GM18867 (cell line): Measurements from ENCODE around the gene KCNQ4.

ENCODE experiments used
- ATAC-seq: cut with Tn5 transposase; IDR thresholded peaks from one replicate; pipeline ENCODE4 v1.9.1; 2021; ENCODE audit warnings: mild to moderate bottlenecking, moderate library complexity; ENCODE audit not compliant: unreplicated experiment

Gene KCNQ4

DNA sequence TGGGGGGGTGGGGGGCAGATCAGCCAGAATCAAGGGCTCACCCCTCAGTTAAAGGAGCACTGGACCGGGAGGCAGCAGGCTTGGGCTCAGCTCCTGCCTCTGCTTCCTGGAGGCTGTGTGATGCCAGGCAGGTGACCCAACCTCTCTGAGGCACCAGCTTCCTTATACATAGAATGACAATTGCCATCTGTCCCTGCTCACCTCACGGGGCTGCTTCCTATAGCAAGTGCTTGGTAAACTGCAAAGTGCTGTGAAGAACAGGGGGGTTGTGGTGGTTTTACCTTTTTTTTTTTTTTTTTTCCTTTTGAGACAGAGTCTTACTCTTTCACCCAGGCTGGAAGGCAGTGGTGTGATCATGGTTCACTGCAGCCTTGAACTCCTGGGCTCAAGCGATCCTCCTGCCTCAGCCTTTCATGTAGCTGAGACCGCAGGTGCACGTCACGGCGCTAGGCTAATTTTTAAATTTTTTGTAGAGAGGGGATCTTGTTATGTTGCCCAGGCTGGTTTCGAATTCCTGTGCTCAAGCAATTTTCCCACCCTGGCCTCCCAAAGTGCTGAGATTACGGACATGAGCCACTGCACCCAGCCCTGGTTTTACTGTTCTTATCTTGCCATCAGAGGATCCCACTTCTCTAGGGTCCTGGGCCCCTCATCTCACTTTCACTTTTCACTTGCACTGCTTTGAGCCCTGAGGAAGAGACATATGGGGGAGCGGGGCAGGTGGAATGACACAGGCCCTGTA, 11.6 kb downstream of the KCNQ4 start:
- ATAC-seq = no peak

DNA sequence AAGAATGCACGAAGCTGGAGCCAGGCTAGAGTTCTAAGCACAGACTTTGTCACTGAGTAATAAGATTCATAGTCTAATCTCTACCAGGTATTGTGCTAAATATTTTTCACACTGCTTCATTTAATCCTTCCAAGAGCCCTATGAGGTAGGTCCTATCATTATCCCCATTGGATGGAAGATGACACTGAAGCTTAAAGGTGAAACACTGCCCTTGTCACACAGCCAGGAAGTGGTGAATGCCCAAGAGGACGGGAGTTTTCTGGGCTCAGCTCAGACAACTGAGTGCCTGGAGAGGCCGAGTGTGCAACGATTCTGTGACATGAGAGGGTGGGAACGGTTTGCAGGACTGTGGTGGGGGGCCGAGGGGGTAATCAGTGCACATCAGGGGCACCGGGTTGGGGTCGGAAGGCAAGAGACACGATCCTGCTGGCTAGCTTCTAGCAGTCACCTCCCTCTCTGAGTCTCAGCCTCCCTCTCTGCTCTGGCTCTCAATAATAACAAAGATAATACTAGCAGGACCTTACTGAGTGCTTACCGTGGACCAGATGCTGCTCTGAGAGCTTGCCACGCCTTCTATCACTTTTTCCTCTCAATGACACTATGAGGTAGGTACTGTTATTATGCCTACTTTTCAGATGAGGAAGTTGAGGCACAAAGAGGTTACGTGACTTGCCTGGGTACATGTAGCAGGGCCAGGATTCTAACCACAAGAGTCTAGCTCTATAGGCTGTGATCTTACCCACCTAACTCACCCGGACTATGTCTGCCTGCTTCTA, 12.4 kb downstream of the KCNQ4 start:
- no peak for ATAC-seq

DNA sequence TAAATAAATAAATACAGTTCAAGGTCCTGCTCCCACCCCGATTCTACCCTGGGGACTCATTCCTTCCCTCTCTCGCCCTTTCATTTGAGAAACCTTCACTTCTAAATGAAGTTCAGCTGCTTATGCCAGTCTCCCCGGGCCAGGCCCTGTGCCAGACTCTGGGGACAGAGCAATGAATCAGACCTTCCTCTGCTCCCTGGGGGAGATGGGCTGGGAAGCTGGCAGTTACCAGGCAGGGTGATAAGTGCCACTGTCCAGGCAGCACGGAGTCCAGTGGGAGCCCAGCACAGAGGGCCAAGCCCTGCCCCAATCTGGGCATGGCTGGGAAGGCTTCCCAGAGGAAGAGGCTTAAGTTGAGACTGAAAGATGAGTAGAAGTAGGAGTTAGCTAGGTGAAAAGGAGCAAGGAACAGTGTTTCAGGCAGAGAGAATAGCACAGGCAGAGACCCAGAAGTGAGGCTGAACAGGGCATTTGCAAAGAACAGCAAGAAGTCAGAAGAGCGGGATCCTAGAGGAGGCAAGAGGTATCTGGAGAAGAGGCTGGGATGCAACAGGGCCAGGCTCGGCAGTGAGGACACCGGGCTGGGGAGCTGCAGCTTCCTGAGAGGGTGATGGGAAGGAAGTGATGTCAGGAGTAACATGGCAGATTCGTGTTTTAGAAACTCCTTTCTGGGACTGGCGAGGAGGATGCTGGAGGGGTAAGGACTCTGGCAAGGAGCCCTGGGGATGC, 13.5 kb downstream of the KCNQ4 start:
- no peak for ATAC-seq

DNA sequence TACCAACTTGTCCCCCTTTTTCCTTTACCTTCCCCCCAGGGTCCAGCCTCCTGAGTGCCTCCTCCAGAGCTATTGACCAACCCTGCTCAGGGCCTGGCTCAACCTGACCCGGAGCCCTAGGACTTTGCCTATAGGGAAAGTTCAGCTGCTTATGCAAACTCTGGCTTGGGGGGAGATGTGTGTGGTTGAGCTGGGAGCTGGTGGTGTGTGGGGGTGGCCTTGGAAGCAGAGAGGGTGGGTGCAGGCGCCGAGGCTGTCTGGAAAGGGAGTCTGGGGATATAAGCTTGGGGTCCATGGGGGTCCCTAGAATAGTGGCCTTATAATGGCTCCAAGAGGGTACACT, 14.1 kb downstream of the KCNQ4 start:
- no peak for ATAC-seq

DNA sequence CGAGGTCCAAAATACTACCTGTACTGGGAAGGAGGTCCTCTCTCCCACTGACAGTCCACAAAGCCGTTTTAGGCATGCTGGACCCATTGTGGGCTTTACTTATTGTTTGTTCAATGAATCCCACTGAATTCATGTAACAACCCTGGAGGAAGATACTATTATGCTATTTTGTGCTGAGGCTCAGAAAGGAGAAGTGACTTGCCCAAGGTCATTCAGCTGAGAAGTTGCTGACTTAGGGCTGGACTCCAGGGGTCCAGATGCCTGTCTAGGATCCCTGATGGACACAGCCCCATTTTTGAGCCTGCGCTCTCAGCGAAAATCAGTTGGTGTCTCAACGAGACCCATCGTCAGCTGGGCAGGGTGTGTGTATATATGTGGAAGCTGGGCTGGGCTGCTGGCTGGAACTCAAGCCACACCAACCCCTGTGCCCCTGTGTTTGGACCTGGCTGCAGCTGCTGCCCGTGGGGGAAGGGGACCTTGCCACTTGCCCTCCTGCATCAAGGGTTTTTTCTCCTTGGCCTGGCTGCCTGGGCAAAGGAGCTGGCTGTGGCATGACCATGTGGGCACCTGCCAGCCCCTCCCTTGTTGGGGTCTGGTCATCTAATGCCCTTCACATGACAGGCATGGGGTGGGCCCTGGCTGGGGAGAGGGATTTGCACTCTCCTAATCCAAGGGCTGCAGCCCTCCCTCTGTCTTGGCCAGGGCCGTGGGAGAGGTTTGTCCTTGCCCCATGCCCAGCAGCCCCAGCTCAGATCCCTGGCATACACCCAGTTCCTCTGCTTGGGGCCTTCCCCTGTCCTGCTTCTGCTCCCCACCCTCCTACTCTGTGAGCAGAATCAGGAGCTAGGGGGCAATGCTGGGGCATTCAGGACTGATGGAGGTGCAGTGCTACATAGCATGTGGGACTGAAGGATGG, 15.0 kb downstream of the KCNQ4 start:
- ATAC-seq = no peak

DNA sequence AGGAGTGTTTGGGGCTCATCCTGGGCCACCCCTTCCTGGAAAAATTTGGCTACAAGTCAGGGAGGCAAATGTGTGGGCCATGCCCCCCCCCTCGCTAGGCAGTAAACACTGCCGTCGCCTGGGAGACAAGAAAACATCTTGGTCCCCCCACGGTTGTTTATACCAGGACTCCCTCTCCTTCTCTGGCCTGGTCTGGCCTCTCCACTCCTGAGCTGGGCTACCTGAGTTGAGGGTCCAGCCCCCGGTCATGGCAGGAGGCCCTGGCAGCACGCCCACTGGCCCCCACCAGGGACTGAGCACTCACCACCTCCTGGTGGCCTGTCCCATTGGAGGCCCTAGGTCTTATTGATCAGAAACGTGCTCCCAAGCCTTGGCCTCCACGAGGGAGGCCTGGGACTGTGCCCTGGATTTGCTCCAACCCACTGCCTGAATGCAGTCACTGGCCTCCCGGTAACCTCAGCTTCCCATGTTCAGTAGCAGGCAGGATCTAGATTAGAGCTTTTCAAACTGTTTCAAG, 15.8 kb downstream of the KCNQ4 start:
- no peak for ATAC-seq

DNA sequence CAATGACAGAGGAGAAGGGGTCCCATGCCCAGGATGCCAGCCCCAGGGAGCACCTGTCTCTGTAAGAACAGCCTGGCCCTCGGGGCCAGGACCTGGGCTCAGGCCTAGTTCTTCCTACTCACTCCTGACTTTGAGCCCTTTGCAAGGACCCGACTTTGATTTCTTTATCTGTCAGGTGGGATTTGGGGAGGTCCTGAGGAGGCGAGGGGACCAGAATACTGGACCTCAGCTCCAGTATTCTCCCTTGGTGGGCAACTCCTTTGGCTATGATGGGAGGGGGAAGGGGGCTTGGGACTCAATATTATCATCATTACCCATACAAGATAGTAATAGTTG, 18.1 kb downstream of the KCNQ4 start:
- no peak for ATAC-seq

DNA sequence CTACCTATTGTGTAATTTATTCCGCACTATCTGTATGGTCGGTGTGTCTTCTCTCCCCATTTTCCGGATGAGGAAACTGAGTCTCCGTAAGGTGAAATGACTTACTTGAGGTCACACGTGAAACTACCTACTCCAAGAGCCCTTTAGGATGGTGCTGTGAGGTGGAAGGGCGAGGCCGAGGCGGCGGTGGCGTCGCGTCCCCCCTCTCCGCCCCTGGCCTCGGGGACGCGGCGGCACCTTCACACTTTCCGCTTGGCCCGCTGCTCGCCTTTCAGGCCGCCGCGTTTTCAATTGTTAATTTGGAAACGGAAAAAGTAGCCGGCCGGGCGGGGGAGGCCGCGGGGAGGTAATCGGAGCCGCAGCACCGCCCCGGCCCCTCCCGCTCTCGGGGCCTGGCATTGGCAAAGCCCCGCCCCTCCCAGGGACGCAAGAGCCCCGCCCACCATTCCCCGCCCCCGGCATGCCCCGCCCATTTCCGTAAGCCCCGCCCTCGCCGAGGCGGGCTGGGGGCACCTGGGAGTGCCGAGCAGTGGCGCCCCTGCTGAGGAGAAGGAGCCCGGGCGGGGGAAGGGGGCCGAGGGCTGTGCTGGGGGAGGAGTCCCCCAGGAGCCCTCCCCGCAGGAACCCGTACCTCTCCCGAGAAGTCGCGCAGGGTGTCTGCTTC, 18.6 kb downstream of the KCNQ4 start:
- peak; percentile 62 for ATAC-seq

DNA sequence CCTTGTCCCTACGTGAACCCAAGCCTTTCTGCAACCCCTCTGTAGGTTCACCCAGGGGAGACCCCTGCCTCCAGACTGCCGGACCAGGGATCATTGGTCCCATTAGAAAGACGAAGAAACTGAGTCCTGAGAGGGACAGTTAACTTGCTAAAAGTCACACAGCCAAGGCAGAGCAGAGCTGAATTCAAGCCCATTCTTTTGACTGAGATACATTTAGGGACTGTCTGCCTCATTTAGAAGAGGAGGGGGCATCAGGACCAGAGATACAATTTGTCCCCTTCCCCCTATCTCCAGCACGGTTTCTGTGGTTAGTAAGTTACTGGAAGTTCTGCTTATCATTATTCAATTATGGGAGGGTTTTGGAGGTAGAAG, 19.1 kb downstream of the KCNQ4 start:
- no peak for ATAC-seq

DNA sequence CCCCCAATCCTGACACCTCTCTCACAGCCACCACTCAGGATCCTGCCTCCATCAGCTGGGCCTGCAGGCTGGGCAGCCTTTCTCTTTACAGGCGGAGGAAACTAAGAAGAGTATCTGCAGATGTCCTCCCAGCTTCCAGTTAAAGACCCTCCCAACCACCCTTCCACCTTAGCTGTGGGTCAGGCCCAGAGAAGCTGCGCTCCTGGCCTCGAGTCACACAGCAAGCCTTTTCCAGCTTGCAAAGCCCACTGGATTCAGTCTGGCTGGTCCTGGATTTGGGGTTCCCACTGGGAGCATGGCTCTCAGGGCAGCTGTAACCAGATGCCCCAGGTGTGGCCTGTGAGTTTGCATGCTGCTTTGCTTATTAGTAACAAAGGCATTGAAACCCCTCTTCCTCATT, 19.9 kb downstream of the KCNQ4 start:
- ATAC-seq = no peak

DNA sequence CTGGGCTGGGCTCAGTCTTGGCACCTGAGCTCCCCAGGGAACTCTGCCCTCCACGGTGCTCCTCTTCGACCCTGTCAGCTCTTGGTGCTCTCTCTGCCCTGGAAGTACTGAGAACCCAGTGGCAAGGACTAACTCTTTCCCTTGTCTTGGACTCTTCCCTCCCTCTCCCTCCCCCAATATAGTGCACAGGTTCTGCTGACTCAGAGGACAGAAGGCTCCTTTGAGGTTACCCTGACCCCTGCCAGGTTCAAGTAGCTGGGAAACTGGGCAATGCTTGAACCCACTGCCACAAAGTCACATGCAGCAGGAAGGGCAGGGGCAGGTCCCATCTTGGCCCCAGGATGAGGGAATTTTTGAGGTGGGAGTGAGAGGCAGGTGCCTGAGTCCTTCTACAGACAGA, 20.3 kb downstream of the KCNQ4 start:
- ATAC-seq = no peak

DNA sequence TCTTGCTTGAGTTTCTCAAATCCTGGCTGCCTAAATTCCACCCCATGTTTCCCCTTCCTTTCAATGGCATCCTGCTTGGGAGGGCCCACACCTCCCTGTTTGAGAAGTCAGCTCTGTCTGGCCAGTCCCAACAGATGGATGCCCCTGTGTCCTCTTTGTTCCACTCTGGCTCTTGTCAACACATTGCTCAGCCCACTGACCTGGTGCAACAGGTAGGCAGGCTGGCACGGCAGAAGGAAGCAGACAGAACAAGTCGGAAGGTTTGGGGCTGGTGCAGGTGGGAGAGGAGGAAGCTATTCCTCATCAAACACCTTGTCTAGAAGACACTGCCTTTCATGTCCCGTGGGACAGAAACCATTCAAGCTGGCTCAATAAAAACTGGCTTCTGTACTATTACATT, 22.7 kb downstream of the KCNQ4 start:
- no peak for ATAC-seq

DNA sequence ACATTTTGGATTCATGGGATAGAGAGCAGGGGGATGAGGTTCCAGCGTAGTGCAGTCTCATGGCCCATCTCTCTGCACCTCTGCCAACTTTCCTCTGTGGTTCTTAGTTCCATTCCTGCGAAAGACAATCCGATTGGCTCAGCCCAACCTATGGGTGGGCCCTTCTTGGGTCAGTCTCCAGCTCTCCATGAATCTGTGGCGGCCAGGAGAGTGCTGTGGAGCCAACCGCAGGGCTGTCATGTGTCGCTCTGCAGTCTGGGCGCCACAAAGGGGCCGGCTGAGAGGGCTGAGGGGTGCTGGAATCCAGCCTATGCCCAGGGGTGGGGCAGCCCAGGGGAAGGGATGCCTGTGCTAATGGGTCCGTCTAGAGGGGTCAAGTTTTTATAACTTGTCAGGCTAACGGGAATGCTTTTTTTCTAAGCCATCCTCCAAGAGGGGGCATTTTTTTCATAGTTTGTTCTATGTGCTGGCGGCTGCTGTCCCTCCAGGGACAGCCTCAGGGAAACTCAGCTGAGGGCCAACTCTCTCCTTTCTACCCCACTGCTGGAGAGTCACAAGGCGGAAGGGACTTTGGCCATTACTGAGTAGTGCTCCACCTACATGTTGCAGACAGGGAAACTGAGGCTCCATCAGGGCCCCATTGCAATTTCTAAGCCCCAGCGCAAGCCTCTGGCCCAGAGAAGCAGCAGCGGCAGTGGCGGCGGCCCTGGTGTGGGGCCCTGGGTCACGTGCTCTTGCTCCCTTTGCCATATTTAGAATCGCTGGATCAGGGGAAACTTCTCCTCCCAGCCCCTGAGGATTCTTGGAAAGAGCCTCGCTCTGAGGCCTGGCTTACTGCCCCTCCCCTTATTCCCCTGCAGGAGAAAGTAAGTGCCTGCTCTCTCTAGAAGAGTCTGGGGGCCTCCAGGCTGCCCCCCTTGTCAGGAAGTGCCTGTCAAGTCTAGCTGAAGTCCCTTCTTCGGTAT, 23.4 kb downstream of the KCNQ4 start:
- ATAC-seq = no peak

DNA sequence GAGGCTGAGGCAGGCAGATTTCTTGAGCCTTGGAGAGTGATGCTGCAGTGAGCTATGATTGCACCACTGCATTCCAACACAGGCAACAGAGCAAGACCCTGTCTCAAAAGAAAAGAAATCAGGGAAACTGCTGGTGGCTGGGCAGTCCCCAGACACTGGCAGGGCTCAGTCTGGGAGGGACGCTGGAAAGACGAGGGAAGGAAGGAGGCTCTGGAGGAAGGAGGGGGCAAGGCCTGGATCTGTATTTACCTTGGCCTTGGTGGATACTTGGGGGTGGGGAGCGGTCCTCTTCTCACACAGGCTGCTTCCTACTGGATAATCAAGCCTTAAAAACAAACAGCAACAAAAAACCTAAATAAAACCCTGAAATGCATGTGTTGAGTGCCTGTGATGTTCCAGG, 24.4 kb downstream of the KCNQ4 start:
- ATAC-seq = no peak

DNA sequence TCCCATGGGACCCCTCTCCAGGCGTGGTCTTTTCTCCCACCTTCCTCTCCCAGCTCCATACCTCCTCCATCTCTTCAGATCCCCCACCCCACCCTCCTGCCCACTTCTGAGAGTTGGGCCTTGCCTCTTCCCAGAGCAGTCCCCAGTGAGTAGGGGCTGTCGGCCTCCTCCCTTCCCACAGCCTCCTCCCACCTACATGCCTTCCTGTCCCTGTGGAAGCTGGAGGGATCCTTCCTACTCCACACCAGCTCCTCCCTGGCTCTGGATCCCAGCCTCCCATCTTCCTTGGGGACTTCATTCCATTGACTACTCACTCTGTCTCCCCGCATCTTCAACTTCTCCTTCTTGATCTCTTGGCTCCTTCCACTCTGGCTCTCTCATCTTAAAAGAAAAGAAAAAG, 24.9 kb downstream of the KCNQ4 start:
- ATAC-seq = no peak

DNA sequence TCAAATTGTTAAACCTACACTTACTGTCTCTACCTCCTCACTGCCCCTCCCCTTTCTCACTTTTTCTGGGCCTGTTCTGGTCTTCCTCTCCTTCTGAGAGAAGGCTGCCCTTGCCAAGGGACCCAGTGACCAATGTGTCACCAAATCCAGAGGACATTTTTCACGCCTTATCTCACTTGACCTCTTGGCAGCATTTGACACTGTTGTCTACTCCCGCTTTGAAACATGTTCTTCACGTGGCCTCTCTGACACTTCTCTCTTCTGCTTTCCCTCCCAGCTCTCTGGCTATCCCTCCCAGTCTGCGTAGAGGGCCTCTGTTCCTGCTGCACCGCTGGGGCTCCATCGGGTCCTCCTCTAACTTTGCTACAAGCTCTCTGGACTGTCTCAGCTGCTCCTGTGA, 25.3 kb downstream of the KCNQ4 start:
- ATAC-seq = no peak

DNA sequence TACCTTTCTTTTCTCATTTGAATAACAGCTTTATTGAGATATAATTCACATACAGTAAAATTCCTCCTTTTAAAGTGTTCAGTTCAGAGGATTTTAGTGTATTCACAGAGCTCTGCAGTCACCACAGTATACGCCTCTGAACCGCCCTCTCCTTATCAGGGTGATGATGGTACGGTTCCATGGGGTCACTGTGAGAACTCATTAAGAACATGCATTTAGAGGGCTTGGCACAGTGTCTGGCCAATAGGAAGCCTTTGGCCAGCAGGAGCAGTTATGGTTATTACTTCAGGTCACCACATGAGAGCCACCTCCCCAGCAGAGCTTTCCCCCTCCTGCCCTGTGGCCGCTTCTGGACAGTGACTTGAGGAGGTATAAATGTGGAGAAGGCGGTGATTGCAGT, 27.3 kb downstream of the KCNQ4 start:
- ATAC-seq = no peak

DNA sequence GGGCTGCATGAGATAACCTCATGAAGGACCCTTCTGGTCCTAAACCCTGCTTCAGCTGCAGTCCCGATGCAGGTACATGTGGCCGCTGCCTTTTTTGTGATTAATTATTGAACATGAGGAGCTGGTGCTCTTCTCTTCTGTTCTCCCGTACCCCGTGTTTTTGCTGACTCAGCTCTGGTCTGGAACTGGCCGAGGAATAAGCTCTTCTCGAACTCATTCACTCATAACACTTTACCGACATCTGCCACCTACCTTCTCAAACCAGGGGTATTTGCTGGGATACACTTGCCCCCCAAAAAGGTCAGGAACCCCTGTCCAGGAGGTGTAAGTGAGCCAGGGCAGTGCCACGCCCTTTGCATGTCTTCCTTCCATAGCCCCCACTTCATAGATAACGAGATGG, 31.8 kb downstream of the KCNQ4 start:
- no peak for ATAC-seq

DNA sequence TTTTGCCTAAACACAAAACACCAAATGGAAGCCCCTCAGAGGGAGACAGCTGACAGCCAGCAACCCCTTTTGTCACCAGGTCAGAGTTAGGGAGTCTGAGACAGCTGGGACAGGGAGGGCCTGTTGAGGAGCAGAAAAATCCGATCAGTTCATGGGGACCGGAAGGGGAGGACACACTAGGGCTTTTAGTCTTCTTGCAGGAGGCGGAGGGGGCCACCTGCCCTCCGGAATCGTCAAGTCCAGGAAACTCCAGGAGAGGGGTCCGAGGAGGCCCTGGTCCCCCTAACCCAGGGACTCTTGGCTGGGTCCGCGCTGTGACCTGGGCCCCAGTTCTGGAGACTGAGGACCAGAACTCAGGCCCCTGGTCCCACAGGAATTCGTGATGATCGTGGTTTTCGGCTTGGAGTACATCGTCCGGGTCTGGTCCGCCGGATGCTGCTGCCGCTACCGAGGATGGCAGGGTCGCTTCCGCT, 34.2 kb downstream of the KCNQ4 start:
- no peak for ATAC-seq
